Measurements from ENCODE around the gene NEUROG3.

DNA sequence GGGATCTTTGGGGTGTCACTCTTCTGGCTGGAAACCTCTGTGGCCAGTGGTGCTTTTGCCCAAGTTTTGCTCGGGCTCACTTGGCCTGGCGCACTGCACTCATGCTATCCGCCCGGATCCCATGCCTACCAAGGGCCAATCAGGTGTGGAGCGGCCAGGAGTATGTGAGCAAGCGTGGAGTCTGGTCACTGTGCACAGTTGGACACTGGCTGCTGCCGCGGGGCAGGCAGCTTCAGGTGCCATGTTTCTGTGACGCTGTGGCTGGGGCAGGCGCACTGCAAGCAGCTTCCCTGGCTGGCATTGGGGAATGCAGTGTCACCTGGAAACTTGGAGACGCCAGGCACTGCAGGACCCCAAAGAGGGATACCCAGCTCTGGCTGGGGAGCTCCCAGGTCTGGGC is 45.3 kb downstream of the NEUROG3 start:
- TF ChIP-seq CTCF (IDR thresholded peaks at IDR 0.05) (no peak), POLR2AphosphoS5 (IDR thresholded peaks at IDR 0.05; ENCODE audit: insufficient read depth in 1 of 2, low read depth in 1 of 2) (no peak)

Measured in vagina (tissue), 2 donors.